ENCODE results near the gene OSBPL10. TPM values are rescaled to one million over a fixed set of nuclear protein-coding genes. Genes with fewer than 3 reads are reported as not detected.

Gene OSBPL10
- total RNA-seq, 1 donor from 2014 or later: 8.4 TPM

GRCh38 chr3:31743331-31744089 lies 237.6 kb downstream of the OSBPL10 start:
- Mint-ChIP-seq H3K27ac (no peak overlapping the region), H3K27me3 (ENCODE audit: insufficient read depth, low read depth) (peaks cover 4% of the 10 kb centered on the region), H3K4me3 (no peak overlapping the region), H3K4me1 (peaks cover 12% of the 10 kb centered on the region), H3K9me3 (no peaks in the 10 kb centered on the region), H3K36me3 (no peaks in the 10 kb centered on the region)
- H3K79me2 ChIP-seq (ENCODE audit: low read depth): no peaks in the 10 kb centered on the region
- no peak overlapping the region for H3K4me2 ChIP-seq
- H3K27me3 ChIP-seq: no peaks in the 10 kb centered on the region
- H3K36me3 ChIP-seq: no peaks in the 10 kb centered on the region
- no peak overlapping the region for H3K4me3 ChIP-seq
- H4K20me1 ChIP-seq (ENCODE audit: low read depth): no peaks in the 10 kb centered on the region
- no peak overlapping the region for H3K27ac ChIP-seq
- no peak overlapping the region for H3K9ac ChIP-seq
- H3F3A ChIP-seq (ENCODE audit: low read depth): no peaks in the 10 kb centered on the region
- TF ChIP-seq EZH2 (IDR thresholded peaks at IDR 0.05): no peak
- no peak for TF ChIP-seq EZH2phosphoT487 (IDR thresholded peaks at IDR 0.05)
- TF ChIP-seq CTCF (IDR thresholded peaks at IDR 0.05): no peak
- DNase-seq (ENCODE audit: low spot score): no peak
- H2AFZ ChIP-seq (replicated peaks): no peak overlapping the region
- no peaks in the 10 kb centered on the region for H3K9me3 ChIP-seq (ENCODE audit: low read depth)
- H3K4me1 ChIP-seq: no peaks in the 10 kb centered on the region

GRCh38 chr3:31740397-31740796 lies 240.7 kb downstream of the OSBPL10 start:
- DNase-seq (ENCODE audit: low spot score): no peak
- Histone ChIP-seq H3K9me3 (ENCODE audit: low read depth) (no peaks in the 10 kb centered on the region), H3K27ac (no peak overlapping the region), H3K27me3 (no peaks in the 10 kb centered on the region), H3K36me3 (no peaks in the 10 kb centered on the region), H3K4me3 (no peak overlapping the region), H3K79me2 (ENCODE audit: low read depth) (no peaks in the 10 kb centered on the region), H4K20me1 (ENCODE audit: low read depth) (no peaks in the 10 kb centered on the region), H3K9ac (no peak overlapping the region), H3K4me1 (no peaks in the 10 kb centered on the region), H3K4me2 (no peak overlapping the region), H3F3A (ENCODE audit: low read depth) (no peaks in the 10 kb centered on the region), H2AFZ (replicated peaks) (no peak overlapping the region)
- TF ChIP-seq EZH2phosphoT487 (IDR thresholded peaks at IDR 0.05) (no peak), CTCF (IDR thresholded peaks at IDR 0.05) (no peak), EZH2 (IDR thresholded peaks at IDR 0.05) (no peak)
- Mint-ChIP-seq H3K4me1 (peaks cover 1% of the 10 kb centered on the region), H3K9me3 (no peaks in the 10 kb centered on the region), H3K27me3 (ENCODE audit: insufficient read depth, low read depth) (no peaks in the 10 kb centered on the region), H3K4me3 (no peak overlapping the region), H3K27ac (no peak overlapping the region), H3K36me3 (no peaks in the 10 kb centered on the region)

- Histone ChIP-seq H3K4me2 (no peak overlapping the region), H3F3A (ENCODE audit: low read depth) (no peaks in the 10 kb centered on the region), H3K36me3 (no peaks in the 10 kb centered on the region), H3K4me3 (no peak overlapping the region), H3K79me2 (ENCODE audit: low read depth) (no peaks in the 10 kb centered on the region), H3K4me1 (no peaks in the 10 kb centered on the region), H3K27ac (no peak overlapping the region), H4K20me1 (ENCODE audit: low read depth) (no peaks in the 10 kb centered on the region), H3K9me3 (ENCODE audit: low read depth) (no peaks in the 10 kb centered on the region), H3K9ac (no peak overlapping the region), H3K27me3 (no peaks in the 10 kb centered on the region), H2AFZ (replicated peaks) (no peak overlapping the region)
- H3K36me3 Mint-ChIP-seq: no peaks in the 10 kb centered on the region
- no peak overlapping the region for H3K4me3 Mint-ChIP-seq
- TF ChIP-seq EZH2phosphoT487 (IDR thresholded peaks at IDR 0.05) (no peak), CTCF (IDR thresholded peaks at IDR 0.05) (no peak), EZH2 (IDR thresholded peaks at IDR 0.05) (no peak)
- no peak for DNase-seq (ENCODE audit: low spot score)
- no peaks in the 10 kb centered on the region for H3K4me1 Mint-ChIP-seq
- no peaks in the 10 kb centered on the region for H3K27me3 Mint-ChIP-seq (ENCODE audit: insufficient read depth, low read depth)
- no peaks in the 10 kb centered on the region for H3K9me3 Mint-ChIP-seq
- no peak overlapping the region for H3K27ac Mint-ChIP-seq
Observed at GRCh38 chr3:31738412-31738811, 242.7 kb downstream of the OSBPL10 start.

Measured in neural progenitor cell (in vitro differentiated cells).